ENCODE results near the gene EML2. TPM values are rescaled to one million over a fixed set of nuclear protein-coding genes. Genes with fewer than 3 reads are reported as not detected.

The EML2 gene
- total RNA-seq, 2 experiments from 2014 or later: 103 to 113 TPM

- peaks cover 5% of the 10 kb centered on the region for H3K9me3 Mint-ChIP-seq
- intact Hi-C loops (cut with micrococcal nuclease): no loop called here
- no peak overlapping the region for H3K4me3 Mint-ChIP-seq
- DNase-seq: peak; percentile 70
- peaks cover 23% of the 10 kb centered on the region for H3K4me1 Mint-ChIP-seq (ENCODE audit: low read depth)
- no peaks in the 10 kb centered on the region for H3K27me3 Mint-ChIP-seq
- H3K27ac Mint-ChIP-seq: peak overlapping the region; percentile 92
- CTCF ChIA-PET: interaction anchor here (0.5 to 2.3 kb wide), 3 partner anchors 28 to 67 kb away, joined by 3 to 15 read pairs (median 3); no protein-coding TSS in a partner anchor
- peak; percentile 78 for ATAC-seq
- H3K36me3 Mint-ChIP-seq (ENCODE audit: low read depth): peaks cover 65% of the 10 kb centered on the region
- POLR2A ChIA-PET: interaction anchor here (0.7 to 5.2 kb wide), 5 partner anchors 10 to 78 kb away, joined by 3 to 30 read pairs (median 5); partner anchors contain the start of gene SNRPD2
- no peak for TF ChIP-seq CTCF (IDR thresholded peaks at IDR 0.05)
Measured at GRCh38 chr19:45613926-45614725, 25.1 kb downstream of the EML2 start.

DNA sequence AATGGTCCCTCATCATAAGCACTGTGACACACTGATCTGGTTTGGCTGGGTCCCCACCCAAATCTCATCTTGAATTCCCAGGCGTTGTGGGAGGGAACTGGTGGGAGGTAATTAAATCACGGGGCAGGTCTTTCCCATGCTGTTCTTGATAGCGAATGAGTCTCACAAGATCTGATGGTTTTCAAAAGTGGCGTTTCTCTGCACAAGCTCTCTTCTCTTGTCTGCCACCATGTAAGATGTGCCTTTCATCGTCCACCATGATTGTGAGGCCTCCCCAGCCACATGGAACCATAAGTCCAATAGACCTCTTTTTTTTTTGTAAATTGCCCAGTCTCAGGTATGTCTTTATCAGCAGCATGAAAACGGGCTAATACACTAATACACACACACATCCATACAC is 30.2 kb downstream of the EML2 start:
- ATAC-seq (no peak), DNase-seq (no peak)
- intact Hi-C loops (cut with micrococcal nuclease): no loop called here
- no peak for TF ChIP-seq CTCF (IDR thresholded peaks at IDR 0.05)
- Mint-ChIP-seq H3K4me1 (ENCODE audit: low read depth) (peaks cover 20% of the 10 kb centered on the region), H3K4me3 (no peak overlapping the region), H3K27me3 (no peaks in the 10 kb centered on the region), H3K9me3 (peaks cover 7% of the 10 kb centered on the region), H3K36me3 (ENCODE audit: low read depth) (peaks cover 37% of the 10 kb centered on the region), H3K27ac (peak overlapping the region; percentile 74)
- ChIA-PET POLR2A (no interaction called here), CTCF (no interaction called here)

- peaks cover 9% of the 10 kb centered on the region for H3K27me3 Mint-ChIP-seq
- peak; percentile 97 for TF ChIP-seq CTCF (IDR thresholded peaks at IDR 0.05)
- ChIA-PET POLR2A (interaction anchor here (0.7 to 1.5 kb wide), 2 partner anchors 22 to 35 kb away, joined by 3 to 4 read pairs; partner anchors contain the start of gene OPA3), CTCF (interaction anchor here (0.6 to 4.4 kb wide), 5 partner anchors 9 to 168 kb away, joined by 3 to 22 read pairs (median 4); partner anchors contain the start of gene EML2)
- H3K4me1 Mint-ChIP-seq (ENCODE audit: low read depth): peaks cover 17% of the 10 kb centered on the region
- no peak overlapping the region for H3K4me3 Mint-ChIP-seq
- H3K27ac Mint-ChIP-seq: peak overlapping the region; percentile 85
- intact Hi-C loops (cut with micrococcal nuclease): no loop called here
- peaks cover 28% of the 10 kb centered on the region for H3K36me3 Mint-ChIP-seq (ENCODE audit: low read depth)
- ATAC-seq (peak; percentile 69), DNase-seq (peak; percentile 47)
- H3K9me3 Mint-ChIP-seq: peaks cover 7% of the 10 kb centered on the region
Measured at GRCh38 chr19:45607071-45608029, 31.8 kb downstream of the EML2 start.

DNA sequence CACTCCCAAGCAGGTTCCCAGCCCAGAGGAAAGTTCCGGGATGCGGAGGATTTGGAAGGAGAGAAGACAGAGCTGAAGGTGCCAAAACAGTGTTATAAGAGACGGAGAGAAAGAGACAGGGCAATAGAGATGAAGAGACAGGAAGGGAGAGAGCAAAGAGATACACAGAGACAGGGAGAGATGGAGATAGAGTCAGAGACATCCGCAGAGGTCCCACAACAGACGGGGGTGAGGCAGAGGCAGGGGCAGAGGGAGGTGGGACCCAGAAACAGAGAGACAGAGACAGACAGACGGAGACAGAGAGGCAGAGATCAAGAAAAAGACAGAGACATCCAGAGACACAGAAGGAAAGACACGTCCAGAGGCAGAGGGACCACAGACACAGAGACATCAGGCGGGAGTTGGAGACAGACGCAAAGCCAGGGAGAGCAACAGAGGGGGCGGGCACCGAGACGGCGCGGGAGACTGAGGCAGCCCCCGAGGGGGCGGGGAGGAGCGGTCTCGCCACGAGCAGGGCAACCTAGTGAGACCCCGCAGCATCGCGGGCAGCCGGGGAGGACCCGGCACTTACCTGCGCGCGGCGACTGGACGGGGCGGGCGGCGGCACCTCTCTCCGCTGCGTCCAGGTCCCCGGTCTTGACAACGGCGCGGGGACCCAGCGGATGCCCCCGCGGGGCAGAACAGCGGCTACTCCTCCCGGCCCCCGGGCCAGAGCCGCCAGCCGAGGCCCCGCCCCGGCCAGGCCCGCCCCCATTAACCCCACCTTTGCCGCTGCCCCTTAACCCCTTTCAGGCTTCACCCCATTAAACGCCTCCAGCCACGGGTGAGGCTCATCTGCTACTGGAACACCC is 37.4 kb downstream of the EML2 start, which contains the start of gene GPR4:
Gene GPR4, minus strand, starts transcription at position 689 of the 851 bp plus-strand sequence. CDS start 10,346 bp downstream, outside the sequence.
- ATAC-seq (peak; percentile 54), DNase-seq (no peak)
- Mint-ChIP-seq H3K4me1 (ENCODE audit: low read depth) (peaks cover 24% of the 10 kb centered on the region), H3K4me3 (no peak within 1 kb of the TSS), H3K9me3 (no peaks in the 10 kb centered on the region), H3K27ac (no peak within 1 kb of the TSS), H3K27me3 (peaks cover 59% of the 10 kb centered on the region), H3K36me3 (ENCODE audit: low read depth) (no peaks in the 10 kb centered on the region)
- TF ChIP-seq CTCF (IDR thresholded peaks at IDR 0.05): no peak
- ChIA-PET CTCF (no interaction called here), POLR2A (interaction anchor here (0.5 to 1.0 kb wide), 2 partner anchors 24 to 248 kb away, joined by 3 read pairs; no protein-coding TSS in a partner anchor)
- intact Hi-C loops (cut with micrococcal nuclease): no loop called here

All from activated CD8-positive, alpha-beta T cell treated with anti-CD3 and anti-CD28 coated beads for 36 hours (primary cell).